ENCODE data around the gene LTV1.

- TF ChIP-seq CTCF (IDR thresholded peaks at IDR 0.05; ENCODE audit: extremely low read depth in 1 of 2, insufficient read depth in 1 of 2, low read depth in 1 of 2, low read length in 2 of 2) (no peak), EZH2 (IDR thresholded peaks at IDR 0.05; ENCODE audit: borderline replicate concordance, low read depth, low read length, severe bottlenecking) (no peak), POLR2AphosphoS5 (IDR thresholded peaks at IDR 0.05; ENCODE audit: insufficient read depth, low read depth, low read length) (no peak)
Measured at GRCh38 chr6:143845033-143845432, 1.9 kb downstream of the LTV1 start.

All from endothelial cell of umbilical vein (primary cell).